K562 (cell line): ENCODE measurements around the gene MCCD1. TPM values are rescaled to one million over a fixed set of nuclear protein-coding genes. Genes with fewer than 3 reads are reported as not detected.

Source experiments
- CCNT2 ChIP-seq: IDR thresholded peaks from 2 replicates; pipeline ENCODE4 v1.6.1; 2011; ENCODE audit warnings: borderline replicate concordance, low read depth, mild to moderate bottlenecking, moderate library complexity, mixed read lengths, low read length; ENCODE audit not compliant: insufficient read length; ENCODE audit errors: extremely low read depth
- LCOR ChIP-seq: sonication (generic); formaldehyde crosslinking; IDR thresholded peaks from 2 replicates; pipeline ENCODE4 v1.8.0; 2022; ENCODE audit warnings: mild to moderate bottlenecking, missing genetic modification reagents
- POU5F1 ChIP-seq: fragments of 150-350 bp; IDR thresholded peaks from 2 replicates; pipeline ENCODE4 v1.6.1; 2014; ENCODE audit warnings: borderline replicate concordance, low read length, low read depth, mild to moderate bottlenecking; ENCODE audit not compliant: partially characterized antibody
- polyA plus RNA-seq, 8 experiments: library from polyadenylated mRNA; depleted of rRNA in 4 of 8; stranded (reverse) in 5 of 8; unstranded in 3 of 8; fragments of >200 nt; fragmentation: Nextera tagmentation in 2 of 8; fragmentation: Illumina TruSeq in 1 of 8; extraction: Ambion mirVana in 2 of 8; extraction: Trizol in 1 of 8; gene quantifications; 2 replicates each; pipeline versions ENCODE4 v1.2.1 to v1.2.3, GENCODE V29; 2011 to 2014; ENCODE audit warnings: inconsistent platforms in 1 of 8, missing spikeins in 1 of 8
- total RNA-seq, 7 experiments: library from RNA; depleted of rRNA in 6 of 7; stranded (reverse); fragments of >200 nt in 6 of 7; fragmentation: Illumina TruSeq in 2 of 7; extraction: Trizol in 2 of 7; gene quantifications; 2 replicates each; pipeline versions ENCODE4 v1.2.1 to v1.2.3, GENCODE V29; 2011 to 2021; ENCODE audit warnings: low replicate concordance in 1 of 7
- TF ChIP-seq, protein P1 (sequence below): fragments of 250-450 bp; sonication (Bioruptor Pico); IDR thresholded peaks from 2 replicates; pipeline ENCODE4 v1.5.1; 2021; ENCODE audit warnings: mild to moderate bottlenecking
- TF ChIP-seq, protein P2 (sequence below): fragments of 250-450 bp; sonication (Bioruptor Pico); IDR thresholded peaks from 2 replicates; pipeline ENCODE4 v1.5.0; 2020; ENCODE audit warnings: mild to moderate bottlenecking, borderline replicate concordance
- TF ChIP-seq, protein P3 (sequence below): fragments of 250-450 bp; sonication (Bioruptor Pico); IDR thresholded peaks from 2 replicates; pipeline ENCODE4 v1.8.0; 2022; ENCODE audit warnings: inconsistent platforms
- TF ChIP-seq, protein P4 (sequence below): fragments of 450-650 bp; formaldehyde crosslinking; IDR thresholded peaks from 2 replicates; pipeline ENCODE4 v1.4.0; 2022; ENCODE audit warnings: missing genetic modification characterization

MCCD1 gene
- total and polyA plus RNA-seq, 9 of the 15 experiments (the other 6 are each of a cell fraction or from before 2014, with no cell fraction given) = not detected

DNA sequence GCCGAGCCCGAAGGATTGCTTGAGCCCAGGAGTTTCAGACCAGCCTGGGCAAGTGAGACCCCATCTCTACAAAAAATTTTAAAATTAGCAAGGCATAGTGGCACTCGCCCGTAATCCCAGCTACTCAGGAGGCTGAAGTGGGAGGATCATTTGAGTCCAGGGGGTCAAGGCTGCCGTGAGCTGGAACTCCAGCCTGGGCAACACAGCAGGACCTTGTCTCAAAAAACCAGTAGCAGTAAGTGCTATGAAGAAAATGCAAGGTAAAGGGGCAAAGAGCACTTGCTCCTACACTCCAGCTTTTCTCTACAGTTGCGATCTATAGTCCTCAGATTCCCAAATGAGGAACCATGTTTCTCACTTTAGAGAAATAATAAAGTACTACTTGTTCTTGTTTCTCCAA lies 14.9 kb downstream of the MCCD1 start (continued):
- TF ChIP-seq, protein P1, sequence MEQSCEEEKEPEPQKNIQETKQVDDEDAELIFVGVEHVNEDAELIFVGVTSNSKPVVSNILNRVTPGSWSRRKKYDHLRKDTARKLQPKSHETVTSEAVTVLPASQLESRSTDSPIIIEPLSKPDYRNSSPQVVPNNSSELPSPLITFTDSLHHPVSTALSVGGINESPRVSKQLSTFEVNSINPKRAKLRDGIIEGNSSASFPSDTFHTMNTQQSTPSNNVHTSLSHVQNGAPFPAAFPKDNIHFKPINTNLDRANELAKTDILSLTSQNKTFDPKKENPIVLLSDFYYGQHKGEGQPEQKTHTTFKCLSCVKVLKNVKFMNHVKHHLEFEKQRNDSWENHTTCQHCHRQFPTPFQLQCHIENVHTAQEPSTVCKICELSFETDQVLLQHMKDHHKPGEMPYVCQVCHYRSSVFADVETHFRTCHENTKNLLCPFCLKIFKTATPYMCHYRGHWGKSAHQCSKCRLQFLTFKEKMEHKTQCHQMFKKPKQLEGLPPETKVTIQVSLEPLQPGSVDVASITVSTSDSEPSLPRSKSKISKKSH (CRISPR knock-in tag) = no peak
- TF ChIP-seq LCOR = no peak
- TF ChIP-seq POU5F1 = no peak
- TF ChIP-seq, protein P2, sequence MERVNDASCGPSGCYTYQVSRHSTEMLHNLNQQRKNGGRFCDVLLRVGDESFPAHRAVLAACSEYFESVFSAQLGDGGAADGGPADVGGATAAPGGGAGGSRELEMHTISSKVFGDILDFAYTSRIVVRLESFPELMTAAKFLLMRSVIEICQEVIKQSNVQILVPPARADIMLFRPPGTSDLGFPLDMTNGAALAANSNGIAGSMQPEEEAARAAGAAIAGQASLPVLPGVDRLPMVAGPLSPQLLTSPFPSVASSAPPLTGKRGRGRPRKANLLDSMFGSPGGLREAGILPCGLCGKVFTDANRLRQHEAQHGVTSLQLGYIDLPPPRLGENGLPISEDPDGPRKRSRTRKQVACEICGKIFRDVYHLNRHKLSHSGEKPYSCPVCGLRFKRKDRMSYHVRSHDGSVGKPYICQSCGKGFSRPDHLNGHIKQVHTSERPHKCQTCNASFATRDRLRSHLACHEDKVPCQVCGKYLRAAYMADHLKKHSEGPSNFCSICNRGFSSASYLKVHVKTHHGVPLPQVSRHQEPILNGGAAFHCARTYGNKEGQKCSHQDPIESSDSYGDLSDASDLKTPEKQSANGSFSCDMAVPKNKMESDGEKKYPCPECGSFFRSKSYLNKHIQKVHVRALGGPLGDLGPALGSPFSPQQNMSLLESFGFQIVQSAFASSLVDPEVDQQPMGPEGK (CRISPR knock-in tag) = no peak
- no peak for TF ChIP-seq CCNT2
- TF ChIP-seq, protein P3, sequence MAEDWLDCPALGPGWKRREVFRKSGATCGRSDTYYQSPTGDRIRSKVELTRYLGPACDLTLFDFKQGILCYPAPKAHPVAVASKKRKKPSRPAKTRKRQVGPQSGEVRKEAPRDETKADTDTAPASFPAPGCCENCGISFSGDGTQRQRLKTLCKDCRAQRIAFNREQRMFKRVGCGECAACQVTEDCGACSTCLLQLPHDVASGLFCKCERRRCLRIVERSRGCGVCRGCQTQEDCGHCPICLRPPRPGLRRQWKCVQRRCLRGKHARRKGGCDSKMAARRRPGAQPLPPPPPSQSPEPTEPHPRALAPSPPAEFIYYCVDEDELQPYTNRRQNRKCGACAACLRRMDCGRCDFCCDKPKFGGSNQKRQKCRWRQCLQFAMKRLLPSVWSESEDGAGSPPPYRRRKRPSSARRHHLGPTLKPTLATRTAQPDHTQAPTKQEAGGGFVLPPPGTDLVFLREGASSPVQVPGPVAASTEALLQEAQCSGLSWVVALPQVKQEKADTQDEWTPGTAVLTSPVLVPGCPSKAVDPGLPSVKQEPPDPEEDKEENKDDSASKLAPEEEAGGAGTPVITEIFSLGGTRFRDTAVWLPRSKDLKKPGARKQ (CRISPR knock-in tag) = no peak
- TF ChIP-seq, protein P4, sequence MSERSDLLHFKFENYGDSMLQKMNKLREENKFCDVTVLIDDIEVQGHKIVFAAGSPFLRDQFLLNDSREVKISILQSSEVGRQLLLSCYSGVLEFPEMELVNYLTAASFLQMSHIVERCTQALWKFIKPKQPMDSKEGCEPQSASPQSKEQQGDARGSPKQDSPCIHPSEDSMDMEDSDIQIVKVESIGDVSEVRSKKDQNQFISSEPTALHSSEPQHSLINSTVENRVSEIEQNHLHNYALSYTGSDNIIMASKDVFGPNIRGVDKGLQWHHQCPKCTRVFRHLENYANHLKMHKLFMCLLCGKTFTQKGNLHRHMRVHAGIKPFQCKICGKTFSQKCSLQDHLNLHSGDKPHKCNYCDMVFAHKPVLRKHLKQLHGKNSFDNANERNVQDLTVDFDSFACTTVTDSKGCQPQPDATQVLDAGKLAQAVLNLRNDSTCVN (CRISPR knock-in tag) = no peak
